IMR-90 (cell line): ENCODE data around the gene FMR1. TPM values are rescaled to one million over a fixed set of nuclear protein-coding genes. Genes with fewer than 3 reads are reported as not detected.

Experiments used
- ATAC-seq: fragments of 200-7000 bp; cut with Tn5 transposase; 2 replicates; pipeline ENCODE4 v1.9.1; 2020; ENCODE audit warnings: low read depth, mild to moderate bottlenecking, moderate library complexity
- BruUV-seq: library from RNA; stranded (reverse); fragments of 400-500 nt; replicated peaks from 2 replicates; lab custom pipeline; 2021; lab: Mats Ljungman, UMichigan
- CTCF ChIA-PET: fragments of 300-600 bp; formaldehyde crosslinking; extraction: SDS; loops from one replicate; lab custom pipeline; 2021; ENCODE audit warnings: antibody characterized with exemption; lab: Yijun Ruan, JAX
- POLR2A ChIA-PET: fragments of 300-600 bp; sonication (Branson Sonifier 250); formaldehyde crosslinking; loops from one replicate; lab custom pipeline; 2022; ENCODE audit warnings: antibody characterized with exemption; ENCODE audit not compliant: unreplicated experiment; lab: Charles Lee
- DNase-seq: peaks from one replicate; pipeline ENCODE4 v3.0.0; 2013
- H2AFZ ChIP-seq: replicated peaks from 2 replicates; pipeline ENCODE3; 2013; ENCODE audit warnings: low read length, mild to moderate bottlenecking; ENCODE audit not compliant: poor library complexity
- H2AK5ac ChIP-seq: 2 replicates; pipeline ENCODE4 v1.6.1; 2013; ENCODE audit warnings: low read depth, low read length, inconsistent platforms
- H2AK9ac ChIP-seq: replicated peaks from 2 replicates; pipeline ENCODE3; 2013; ENCODE audit warnings: mild to moderate bottlenecking, low read depth, low read length, moderate library complexity; ENCODE audit not compliant: poor library complexity
- H2BK120ac ChIP-seq: 2 replicates; pipeline ENCODE4 v1.6.1; 2013; ENCODE audit warnings: low read depth, low read length, inconsistent platforms
- H2BK15ac ChIP-seq: 3 replicates; pipeline ENCODE4 v1.6.1; 2013; ENCODE audit warnings: low read depth, low read length, inconsistent platforms
- H2BK20ac ChIP-seq: 2 replicates; pipeline ENCODE4 v1.6.1; 2013; ENCODE audit warnings: low read depth, mild to moderate bottlenecking, inconsistent platforms, low read length, moderate library complexity
- H2BK5ac ChIP-seq: 2 replicates; pipeline ENCODE4 v1.6.1; 2013; ENCODE audit warnings: mild to moderate bottlenecking, low read depth, low read length, inconsistent platforms; ENCODE audit not compliant: poor library complexity, severe bottlenecking
- H3K14ac ChIP-seq: replicated peaks from 2 replicates; pipeline ENCODE4 v1.6.1; 2013; ENCODE audit warnings: low read depth, low read length, inconsistent platforms
- H3K18ac ChIP-seq: 2 replicates; pipeline ENCODE4 v1.6.1; 2013; ENCODE audit warnings: low read depth, low read length, control low read depth
- H3K23ac ChIP-seq: 2 replicates; pipeline ENCODE4 v1.6.1; 2013; ENCODE audit warnings: low read depth, low read length, inconsistent platforms
- H3K27ac ChIP-seq: 2 replicates; pipeline ENCODE4 v1.5.1; 2013; ENCODE audit warnings: mild to moderate bottlenecking, control low read depth, low read length; ENCODE audit not compliant: insufficient read depth
- H3K27me3 ChIP-seq: 2 replicates; pipeline ENCODE4 v1.6.1; 2013; ENCODE audit warnings: low read length; ENCODE audit not compliant: control insufficient read depth, insufficient read depth
- H3K36me3 ChIP-seq: 2 replicates; pipeline ENCODE4 v1.6.1; 2013; ENCODE audit warnings: low read length, mixed read lengths; ENCODE audit not compliant: control insufficient read depth, insufficient read depth
- H3K4ac ChIP-seq: 2 replicates; pipeline ENCODE4 v1.6.1; 2013; ENCODE audit warnings: low read depth, low read length, inconsistent platforms
- H3K4me1 ChIP-seq: 2 replicates; pipeline ENCODE4 v1.6.1; 2013; ENCODE audit warnings: low read length, mixed read lengths; ENCODE audit not compliant: control insufficient read depth, insufficient read depth
- H3K4me2 ChIP-seq: 2 replicates; pipeline ENCODE4 v1.6.1; 2013; ENCODE audit warnings: low read depth, mild to moderate bottlenecking, control low read depth, low read length, moderate library complexity
- H3K4me3 ChIP-seq: 2 replicates; pipeline ENCODE4 v1.5.1; 2013; ENCODE audit warnings: low read depth, mild to moderate bottlenecking, control low read depth, low read length, moderate library complexity; ENCODE audit not compliant: insufficient read depth
- H3K56ac ChIP-seq: 2 replicates; pipeline ENCODE4 v1.6.1; 2013; ENCODE audit warnings: low read length, inconsistent platforms; ENCODE audit not compliant: insufficient read depth; ENCODE audit errors: extremely low read depth
- H3K79me1 ChIP-seq, 2 experiments: 2 replicates each; pipeline ENCODE4 v1.6.1; 2013; ENCODE audit warnings: low read length in 2 of 2, inconsistent platforms in 1 of 2, low read depth in 1 of 2
- H3K9ac ChIP-seq: 2 replicates; pipeline ENCODE4 v1.6.1; 2013; ENCODE audit warnings: low read depth, low read length, control low read depth
- H3K9me1 ChIP-seq: 2 replicates; pipeline ENCODE4 v1.6.1; 2013; ENCODE audit warnings: low read length, inconsistent platforms; ENCODE audit not compliant: insufficient read depth
- H3K9me3 ChIP-seq: 2 replicates; pipeline ENCODE4 v1.6.1; 2013; ENCODE audit warnings: low read length; ENCODE audit not compliant: control insufficient read depth, insufficient read depth
- H4K20me1 ChIP-seq: 2 replicates; pipeline ENCODE4 v1.6.1; 2013; ENCODE audit warnings: low read length, inconsistent platforms; ENCODE audit not compliant: insufficient read depth
- H4K5ac ChIP-seq: 2 replicates; pipeline ENCODE4 v1.6.1; 2013; ENCODE audit warnings: mild to moderate bottlenecking, low read depth, low read length, control low read depth
- H4K8ac ChIP-seq, 2 experiments: 2 replicates each; pipeline ENCODE4 v1.6.1; 2013; ENCODE audit warnings: low read depth in 2 of 2, low read length in 2 of 2, control low read depth in 1 of 2, inconsistent platforms in 1 of 2
- H4K91ac ChIP-seq: 2 replicates; pipeline ENCODE4 v1.6.1; 2013; ENCODE audit warnings: low read depth, low read length, inconsistent platforms; ENCODE audit not compliant: insufficient read depth
- BHLHE40 ChIP-seq: fragments of 150-350 bp; IDR thresholded peaks from 2 replicates; pipeline ENCODE4 v1.6.1; 2016; ENCODE audit warnings: mild to moderate bottlenecking, low read depth, low read length
- CEBPB ChIP-seq: IDR thresholded peaks from 2 replicates; pipeline ENCODE4 v1.6.1; 2012; ENCODE audit warnings: low read depth, low read length, improper control_type of control experiment
- CHD1 ChIP-seq: IDR thresholded peaks from 2 replicates; pipeline ENCODE4 v1.6.1; 2012; ENCODE audit warnings: low read depth, low read length, improper control_type of control experiment
- FOS ChIP-seq: fragments of 150-350 bp; IDR thresholded peaks from 2 replicates; pipeline ENCODE4 v1.6.1; 2016; ENCODE audit warnings: low read depth, low read length
- MAFK ChIP-seq: IDR thresholded peaks from 2 replicates; pipeline ENCODE4 v1.6.1; 2012; ENCODE audit warnings: low read depth, low read length, improper control_type of control experiment
- MXI1 ChIP-seq: IDR thresholded peaks from 2 replicates; pipeline ENCODE4 v1.6.1; 2012; ENCODE audit warnings: low read depth, mild to moderate bottlenecking, low read length, moderate library complexity, borderline replicate concordance
- RFX5 ChIP-seq: IDR thresholded peaks from 2 replicates; pipeline ENCODE4 v1.8.0; 2012; ENCODE audit warnings: low read depth, mild to moderate bottlenecking, low read length, moderate library complexity
- USF2 ChIP-seq: fragments of 150-350 bp; IDR thresholded peaks from 2 replicates; pipeline ENCODE4 v1.6.1; 2017; ENCODE audit warnings: mild to moderate bottlenecking, antibody characterized with exemption, low read length, low read depth
- WGBS, 2 experiments: methylation state at CpG; one replicate each; pipeline versions ENCODE4 v1.1.5 to v1.1.7; 2013; ENCODE audit warnings: missing lambda C conversion rate in 2 of 2; ENCODE audit not compliant: insufficient read length in 1 of 2; ENCODE audit errors: extremely low coverage in 2 of 2; 5-methylcytosine and 5-hydroxymethylcytosine counted together
- dilution Hi-C: fragments of 300-500 bp; cut with HindIII; formaldehyde crosslinking; loops from one replicate; pipeline ENCODE4 v1.14.3; 2018; ENCODE audit warnings: low sequenced_read_pairs; ENCODE audit not compliant: unreplicated experiment
- in situ Hi-C: fragments of 300-500 bp; cut with MboI; formaldehyde crosslinking; loops from 3 replicates; pipeline ENCODE4 v1.14.3; 2019; ENCODE audit warnings: low sequenced_read_pairs, inconsistent platforms, mixed read lengths
- intact Hi-C: fragments of 100-400 bp; cut with micrococcal nuclease; formaldehyde crosslinking; loops from 2 replicates; pipeline ENCODE4 v1.10.0; 2022
- polyA plus RNA-seq, 3 experiments: library from polyadenylated mRNA; depleted of rRNA; stranded (reverse); fragments of >200 nt; gene quantifications; 2 replicates each; pipeline ENCODE4 v1.2.3, GENCODE V29; 2012; ENCODE audit warnings: low replicate concordance in 1 of 3
- total RNA-seq: library from RNA; depleted of rRNA; stranded (reverse); fragments of >200 nt; gene quantifications from 2 replicates; pipeline ENCODE4 v1.2.3, GENCODE V29; 2012
- TF ChIP-seq, protein P1 (sequence below): conservative IDR thresholded peaks from 2 replicates; pipeline ENCODE4 v1.5.1; 2012; ENCODE audit warnings: mild to moderate bottlenecking, low read depth, low read length, improper control_type of control experiment

The FMR1 gene
- total and polyA plus RNA-seq, 2 of the 4 experiments (the other 2 are of a cell fraction) = 12.2 to 17.6 TPM

DNA sequence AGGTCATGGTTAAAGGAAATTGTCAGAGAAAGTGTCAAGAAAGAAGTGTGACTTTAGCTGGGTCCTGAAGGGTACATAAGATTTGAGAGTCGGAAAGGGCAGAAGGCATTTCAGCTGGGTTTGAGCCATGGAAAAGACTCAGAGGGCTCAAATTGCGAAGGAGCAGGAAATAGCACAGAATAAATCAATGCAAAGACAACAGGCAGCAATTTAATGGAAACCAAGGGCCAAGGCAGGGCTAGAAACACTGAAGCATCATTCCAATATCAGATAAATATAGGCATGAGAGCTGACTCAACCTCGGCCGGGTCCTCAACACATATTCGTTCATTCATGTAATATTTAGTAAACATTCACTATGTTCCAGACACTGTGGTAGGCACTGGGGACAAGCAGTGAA, 3.6 kb upstream of the FMR1 start:
- Histone ChIP-seq H2BK20ac (no peak overlapping the region), H3K9me3 (no peaks in the 10 kb centered on the region), H3K4me2 (no peak overlapping the region), H3K56ac (no peak overlapping the region), H2BK5ac (no peak overlapping the region), H3K14ac (no peak overlapping the region), H3K79me1 (no peaks in the 10 kb centered on the region), H4K20me1 (no peaks in the 10 kb centered on the region), H3K27me3 (no peaks in the 10 kb centered on the region), H2AK5ac (no peak overlapping the region), H2AFZ (no peak overlapping the region), H3K4me3 (no peak overlapping the region), H3K23ac (no peak overlapping the region), H2AK9ac (no peak overlapping the region), H4K8ac (no peak overlapping the region), H2BK15ac (no peak overlapping the region), H3K18ac (no peak overlapping the region), H4K5ac (no peak overlapping the region), H3K4ac (no peak overlapping the region), H3K27ac (no peak overlapping the region), H3K9me1 (no peaks in the 10 kb centered on the region), H2BK120ac (no peak overlapping the region), H3K4me1 (no peaks in the 10 kb centered on the region), H3K9ac (no peak overlapping the region), H3K36me3 (no peaks in the 10 kb centered on the region), H4K91ac (no peak overlapping the region)
- intact Hi-C loops (no loop called here), in situ Hi-C loops (no loop called here), dilution Hi-C loops (no loop called here)
- ATAC-seq (no peak), DNase-seq (no peak)
- TF ChIP-seq, protein P1, sequence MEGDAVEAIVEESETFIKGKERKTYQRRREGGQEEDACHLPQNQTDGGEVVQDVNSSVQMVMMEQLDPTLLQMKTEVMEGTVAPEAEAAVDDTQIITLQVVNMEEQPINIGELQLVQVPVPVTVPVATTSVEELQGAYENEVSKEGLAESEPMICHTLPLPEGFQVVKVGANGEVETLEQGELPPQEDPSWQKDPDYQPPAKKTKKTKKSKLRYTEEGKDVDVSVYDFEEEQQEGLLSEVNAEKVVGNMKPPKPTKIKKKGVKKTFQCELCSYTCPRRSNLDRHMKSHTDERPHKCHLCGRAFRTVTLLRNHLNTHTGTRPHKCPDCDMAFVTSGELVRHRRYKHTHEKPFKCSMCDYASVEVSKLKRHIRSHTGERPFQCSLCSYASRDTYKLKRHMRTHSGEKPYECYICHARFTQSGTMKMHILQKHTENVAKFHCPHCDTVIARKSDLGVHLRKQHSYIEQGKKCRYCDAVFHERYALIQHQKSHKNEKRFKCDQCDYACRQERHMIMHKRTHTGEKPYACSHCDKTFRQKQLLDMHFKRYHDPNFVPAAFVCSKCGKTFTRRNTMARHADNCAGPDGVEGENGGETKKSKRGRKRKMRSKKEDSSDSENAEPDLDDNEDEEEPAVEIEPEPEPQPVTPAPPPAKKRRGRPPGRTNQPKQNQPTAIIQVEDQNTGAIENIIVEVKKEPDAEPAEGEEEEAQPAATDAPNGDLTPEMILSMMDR = no peak
- TF ChIP-seq FOS (no peak), BHLHE40 (no peak), RFX5 (no peak), MXI1 (no peak), CEBPB (no peak), MAFK (no peak), USF2 (no peak), CHD1 (no peak)
- no CpG with 5 or more reads among the region's 5 CpGs for WGBS, 2 experiments
- BruUV-seq = no TSS peak
- ChIA-PET POLR2A (no interaction called here), CTCF (no interaction called here)
